HG02973 (cell line): Measurements from ENCODE around the gene CDKN2C.

ENCODE experiments used
- ATAC-seq: cut with Tn5 transposase; IDR thresholded peaks from one replicate; pipeline ENCODE4 v1.9.1; 2021; ENCODE audit warnings: moderate library complexity; ENCODE audit not compliant: unreplicated experiment

CDKN2C gene

DNA sequence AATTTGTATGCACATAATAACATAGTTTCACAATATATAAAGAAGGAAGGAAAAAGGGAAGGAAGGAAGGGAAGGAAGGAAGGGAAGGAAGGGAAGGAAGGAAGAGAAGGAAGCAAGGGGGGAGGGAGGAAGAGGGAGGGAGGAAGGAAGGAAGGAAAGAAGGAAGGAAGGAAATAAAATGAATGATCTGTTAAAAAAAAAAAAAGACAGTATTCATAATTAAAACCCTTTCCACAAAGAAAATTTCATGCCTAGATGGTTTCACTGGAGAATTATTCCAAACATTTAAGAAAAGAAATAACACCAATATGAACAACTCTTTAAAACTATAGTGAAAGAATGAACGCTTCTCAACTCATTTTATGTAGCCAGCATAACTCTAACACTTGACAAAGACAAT, 44.8 kb downstream of the CDKN2C start:
- ATAC-seq: no peak

GRCh38 chr1:51019811-51020210, 49.8 kb downstream of the CDKN2C start:
- ATAC-seq: no peak
